ENCODE results near the gene C5AR1.

The C5AR1 gene

GRCh38 chr19:47353307-47353712, 43.6 kb downstream of the C5AR1 start:
- Histone ChIP-seq H2AFZ (ENCODE audit: insufficient read depth, low read length, poor library complexity) (no peak overlapping the region), H2BK5ac (ENCODE audit: low read depth, low read length, poor library complexity) (no peak overlapping the region)
- whole genome bisulfite sequencing (ENCODE audit: extremely low coverage, insufficient coverage, insufficient read length): no CpG with 5 or more reads among the region's 24 CpGs

GRCh38 chr19:47356900-47357299, 47.2 kb downstream of the C5AR1 start:
- H3K4ac ChIP-seq (ENCODE audit: low read depth, low read length): no peak overlapping the region
- no peaks in the 10 kb centered on the region for H3K27me3 ChIP-seq (ENCODE audit: insufficient read depth, low read length)
- H4K12ac ChIP-seq (ENCODE audit: low read depth, low read length): no peak overlapping the region
- peaks cover 67 to 85% of the 10 kb centered on the region in 2 experiments for H3K36me3 ChIP-seq (ENCODE audit: control insufficient read depth in 1 of 2, insufficient read depth in 2 of 2, low read length in 2 of 2)
- no CpG with 5 or more reads among the region's 6 CpGs for WGBS (ENCODE audit: extremely low coverage, insufficient coverage, insufficient read length)
- DNase-seq: peak; percentile 67 to 80
- H2AFZ ChIP-seq (ENCODE audit: insufficient read depth, low read length, poor library complexity): no peak overlapping the region
- no peak overlapping the region for H4K8ac ChIP-seq (ENCODE audit: low read depth, low read length)
- no peak overlapping the region for H3K9ac ChIP-seq (ENCODE audit: low read length)
- H3K4me3 ChIP-seq (ENCODE audit: low read depth, low read length): no peak overlapping the region
- H2BK12ac ChIP-seq (ENCODE audit: low read length): no peak overlapping the region
- H3K79me1 ChIP-seq (ENCODE audit: low read length): no peaks in the 10 kb centered on the region
- H2BK120ac ChIP-seq (ENCODE audit: insufficient read depth, low read length, poor library complexity): no peak overlapping the region
- H3K9me3 ChIP-seq (ENCODE audit: insufficient read depth, low read depth, low read length): peaks cover 4% of the 10 kb centered on the region
- H2AK5ac ChIP-seq (ENCODE audit: low read length): no peak overlapping the region
- H3K79me2 ChIP-seq (ENCODE audit: control insufficient read depth, insufficient read depth, low read length, poor library complexity): no peaks in the 10 kb centered on the region
- H3K18ac ChIP-seq (ENCODE audit: low read length): no peak overlapping the region
- no peak overlapping the region for H3K4me2 ChIP-seq (ENCODE audit: low read length)
- no peak overlapping the region for H2BK5ac ChIP-seq (ENCODE audit: low read depth, low read length, poor library complexity)
- H4K91ac ChIP-seq (ENCODE audit: low read depth, low read length): no peak overlapping the region
- H3K14ac ChIP-seq (ENCODE audit: low read length): no peak overlapping the region
- H3K27ac ChIP-seq (ENCODE audit: low read depth, low read length): no peak overlapping the region
- no peak overlapping the region for H3K23ac ChIP-seq (ENCODE audit: low read length)
- H3K4me1 ChIP-seq (ENCODE audit: control insufficient read depth in 1 of 2, insufficient read depth in 2 of 2, low read length in 2 of 2): no peaks in the 10 kb centered on the region

More at GRCh38 chr19:47353307-47353712, 43.6 kb downstream of the C5AR1 start:
- Histone ChIP-seq H3K4ac (ENCODE audit: low read depth, low read length) (no peak overlapping the region), H4K91ac (ENCODE audit: low read depth, low read length) (no peak overlapping the region), H3K9ac (ENCODE audit: low read length) (no peak overlapping the region), H2BK12ac (ENCODE audit: low read length) (no peak overlapping the region), H3K4me3 (ENCODE audit: low read depth, low read length) (no peak overlapping the region), H3K79me2 (ENCODE audit: control insufficient read depth, insufficient read depth, low read length, poor library complexity) (peaks cover 6% of the 10 kb centered on the region), H3K27ac (ENCODE audit: low read depth, low read length) (no peak overlapping the region), H2BK120ac (ENCODE audit: insufficient read depth, low read length, poor library complexity) (no peak overlapping the region), H3K23ac (ENCODE audit: low read length) (no peak overlapping the region), H3K79me1 (ENCODE audit: low read length) (peaks cover 4% of the 10 kb centered on the region), H4K8ac (ENCODE audit: low read depth, low read length) (no peak overlapping the region), H3K9me3 (ENCODE audit: insufficient read depth, low read depth, low read length) (peaks cover 4% of the 10 kb centered on the region), H3K14ac (ENCODE audit: low read length) (no peak overlapping the region), H3K18ac (ENCODE audit: low read length) (no peak overlapping the region), H3K4me1 (ENCODE audit: control insufficient read depth in 1 of 2, insufficient read depth in 2 of 2, low read length in 2 of 2) (peaks cover 2 to 4% of the 10 kb centered on the region in 2 experiments), H3K36me3 (ENCODE audit: control insufficient read depth in 1 of 2, insufficient read depth in 2 of 2, low read length in 2 of 2) (peaks cover 37 to 54% of the 10 kb centered on the region in 2 experiments), H3K27me3 (ENCODE audit: insufficient read depth, low read length) (no peaks in the 10 kb centered on the region), H2AK5ac (ENCODE audit: low read length) (no peak overlapping the region), H4K12ac (ENCODE audit: low read depth, low read length) (no peak overlapping the region), H3K4me2 (ENCODE audit: low read length) (no peak overlapping the region)
- no peak for DNase-seq

- Histone ChIP-seq H3K4me1 (ENCODE audit: control insufficient read depth in 1 of 2, insufficient read depth in 2 of 2, low read length in 2 of 2) (no peaks in the 10 kb centered on the region), H3K14ac (ENCODE audit: low read length) (no peak overlapping the region), H2AFZ (ENCODE audit: insufficient read depth, low read length, poor library complexity) (no peak overlapping the region), H3K36me3 (ENCODE audit: control insufficient read depth in 1 of 2, insufficient read depth in 2 of 2, low read length in 2 of 2) (peaks cover 68 to 85% of the 10 kb centered on the region in 2 experiments), H2BK12ac (ENCODE audit: low read length) (no peak overlapping the region), H3K18ac (ENCODE audit: low read length) (no peak overlapping the region), H3K4me2 (ENCODE audit: low read length) (no peak overlapping the region), H2AK5ac (ENCODE audit: low read length) (no peak overlapping the region), H3K27me3 (ENCODE audit: insufficient read depth, low read length) (no peaks in the 10 kb centered on the region), H3K27ac (ENCODE audit: low read depth, low read length) (no peak overlapping the region), H4K91ac (ENCODE audit: low read depth, low read length) (no peak overlapping the region), H3K4ac (ENCODE audit: low read depth, low read length) (no peak overlapping the region), H3K4me3 (ENCODE audit: low read depth, low read length) (no peak overlapping the region), H3K9ac (ENCODE audit: low read length) (no peak overlapping the region), H3K9me3 (ENCODE audit: insufficient read depth, low read depth, low read length) (peaks cover 4% of the 10 kb centered on the region), H3K79me2 (ENCODE audit: control insufficient read depth, insufficient read depth, low read length, poor library complexity) (no peaks in the 10 kb centered on the region), H2BK5ac (ENCODE audit: low read depth, low read length, poor library complexity) (no peak overlapping the region), H4K8ac (ENCODE audit: low read depth, low read length) (no peak overlapping the region), H4K12ac (ENCODE audit: low read depth, low read length) (no peak overlapping the region), H2BK120ac (ENCODE audit: insufficient read depth, low read length, poor library complexity) (no peak overlapping the region), H3K23ac (ENCODE audit: low read length) (no peak overlapping the region), H3K79me1 (ENCODE audit: low read length) (no peaks in the 10 kb centered on the region)
- DNase-seq: no peak
- WGBS (ENCODE audit: extremely low coverage, insufficient coverage, insufficient read length): no CpG with 5 or more reads among the region's 28 CpGs
Measured at GRCh38 chr19:47357788-47358680, 48.4 kb downstream of the C5AR1 start.

GRCh38 chr19:47358936-47359335, 49.3 kb downstream of the C5AR1 start:
- H3K79me2 ChIP-seq (ENCODE audit: control insufficient read depth, insufficient read depth, low read length, poor library complexity): no peaks in the 10 kb centered on the region
- no peak overlapping the region for H3K4me3 ChIP-seq (ENCODE audit: low read depth, low read length)
- H3K4me2 ChIP-seq (ENCODE audit: low read length): no peak overlapping the region
- H2AK5ac ChIP-seq (ENCODE audit: low read length): no peak overlapping the region
- peaks cover 68 to 84% of the 10 kb centered on the region in 2 experiments for H3K36me3 ChIP-seq (ENCODE audit: control insufficient read depth in 1 of 2, insufficient read depth in 2 of 2, low read length in 2 of 2)
- H3K27ac ChIP-seq (ENCODE audit: low read depth, low read length): no peak overlapping the region
- no peak overlapping the region for H2BK120ac ChIP-seq (ENCODE audit: insufficient read depth, low read length, poor library complexity)
- H2BK5ac ChIP-seq (ENCODE audit: low read depth, low read length, poor library complexity): no peak overlapping the region
- H3K4me1 ChIP-seq (ENCODE audit: control insufficient read depth in 1 of 2, insufficient read depth in 2 of 2, low read length in 2 of 2): peaks cover 0 to under 1% of the 10 kb centered on the region in 2 experiments
- H3K9ac ChIP-seq (ENCODE audit: low read length): no peak overlapping the region
- H3K79me1 ChIP-seq (ENCODE audit: low read length): no peaks in the 10 kb centered on the region
- H3K27me3 ChIP-seq (ENCODE audit: insufficient read depth, low read length): no peaks in the 10 kb centered on the region
- no peak overlapping the region for H4K12ac ChIP-seq (ENCODE audit: low read depth, low read length)
- no peak overlapping the region for H4K91ac ChIP-seq (ENCODE audit: low read depth, low read length)
- no peak overlapping the region for H3K14ac ChIP-seq (ENCODE audit: low read length)
- no peak overlapping the region for H3K4ac ChIP-seq (ENCODE audit: low read depth, low read length)
- no peak for DNase-seq
- H4K8ac ChIP-seq (ENCODE audit: low read depth, low read length): no peak overlapping the region
- H3K18ac ChIP-seq (ENCODE audit: low read length): no peak overlapping the region
- H3K9me3 ChIP-seq (ENCODE audit: insufficient read depth, low read depth, low read length): peaks cover 4% of the 10 kb centered on the region
- no peak overlapping the region for H2BK12ac ChIP-seq (ENCODE audit: low read length)
- WGBS (ENCODE audit: extremely low coverage, insufficient coverage, insufficient read length): no CpG with 5 or more reads among the region's 6 CpGs
- H3K23ac ChIP-seq (ENCODE audit: low read length): no peak overlapping the region
- H2AFZ ChIP-seq (ENCODE audit: insufficient read depth, low read length, poor library complexity): no peak overlapping the region
